NCI-H2171 treated with DMSO at 0.1 percent for 48 hours (cell line): Measurements from ENCODE around the gene CRABP1.

Source experiments
- DNase-seq: peaks from one replicate; lab custom pipeline; 2025; lab: John Stamatoyannopoulos, UW

Gene CRABP1

GRCh38 chr15:78340231-78341056 is at the start of gene CRABP1:
Gene CRABP1 (plus strand): TSS chr15:78340353. CDS start chr15:78340429, 76 bp downstream.
- DNase-seq, result peak; percentile 41

DNA sequence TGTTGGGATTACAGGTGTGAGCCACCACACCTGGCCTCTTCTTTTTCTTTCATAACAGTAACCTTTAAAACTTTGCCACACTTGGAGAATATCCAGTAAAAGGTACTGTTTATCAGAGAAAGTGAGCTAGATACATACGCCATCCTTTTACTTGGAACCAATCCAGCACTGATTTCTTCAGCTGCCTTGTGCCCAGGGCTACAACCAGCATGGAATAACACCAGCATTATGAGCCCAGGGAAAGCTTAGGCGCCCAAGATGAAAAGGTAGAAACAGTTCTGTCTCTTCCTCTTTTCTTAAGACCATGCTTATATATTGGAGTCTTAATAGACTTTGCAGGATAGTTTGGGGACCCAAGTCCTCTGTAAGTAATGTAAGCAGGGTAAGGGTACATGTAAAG is 49.1 kb upstream of the CRABP1 start:
- no peak for DNase-seq

GRCh38 chr15:78291698-78292097 is 48.5 kb upstream of the CRABP1 start:
- DNase-seq, result no peak

DNA sequence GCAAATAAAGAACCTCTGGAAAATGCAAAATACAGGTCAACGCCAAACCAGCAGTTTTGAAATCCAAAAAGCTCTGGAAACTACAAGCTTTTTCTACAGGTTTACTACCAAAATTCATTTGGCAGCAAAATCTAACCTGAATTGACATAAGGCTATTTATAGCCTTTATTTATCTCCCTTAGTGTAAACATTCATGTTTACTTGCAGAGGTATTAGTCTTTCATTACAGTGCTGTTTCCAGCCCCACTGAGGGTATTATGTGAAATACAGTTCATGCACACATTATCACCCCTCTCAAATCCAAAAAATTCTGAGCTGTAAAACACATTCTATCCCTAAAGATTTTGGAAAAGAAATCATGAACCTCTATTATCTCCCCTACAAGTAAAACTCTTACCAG is 47.9 kb upstream of the CRABP1 start:
- no peak for DNase-seq

- DNase-seq, result peak; percentile 97
These were observed 40.8 kb upstream of the CRABP1 start, which contains the start of gene SKIC8 for GRCh38 chr15:78299101-78299930. Gene SKIC8 (minus strand): TSS chr15:78299609. CDS start chr15:78295686, 3,923 bp downstream.

DNA sequence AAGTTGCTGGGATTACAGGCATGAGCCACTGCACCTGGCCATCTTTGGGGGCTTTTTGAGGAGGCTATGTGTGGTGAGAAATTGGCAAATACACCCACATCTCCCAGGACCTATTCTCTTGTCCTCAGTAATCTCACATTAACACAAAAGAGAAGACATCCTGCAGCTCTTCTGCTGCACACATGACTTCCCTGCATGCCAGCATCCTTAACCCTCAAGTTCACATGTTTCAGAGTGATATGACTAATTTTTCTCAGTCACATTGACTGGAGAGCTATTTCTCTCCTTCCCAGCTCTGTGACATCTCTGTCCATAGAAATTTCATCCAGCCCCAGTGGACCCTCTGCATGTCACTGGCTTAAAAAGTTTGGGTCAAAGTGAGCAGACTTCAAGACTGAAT is 38.8 kb upstream of the CRABP1 start:
- no peak for DNase-seq

DNA sequence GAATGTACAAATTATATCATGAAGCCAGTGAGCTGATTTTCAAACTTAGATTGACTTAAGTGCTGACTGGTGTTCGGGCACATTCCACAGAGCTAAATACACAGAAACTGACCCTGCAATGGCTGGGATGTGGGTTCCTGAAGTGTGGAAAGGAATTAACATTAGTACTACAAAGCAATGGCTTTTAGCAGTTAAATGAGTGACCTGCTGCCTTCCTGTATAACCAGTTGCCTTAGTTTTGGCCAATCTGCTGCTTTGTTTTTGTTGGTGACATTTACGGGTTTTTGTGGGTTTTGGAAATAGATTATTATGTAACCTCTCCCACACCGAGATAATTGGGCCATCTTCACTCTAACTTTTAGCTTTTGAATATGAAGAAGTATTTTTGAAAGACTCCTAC is 38.3 kb upstream of the CRABP1 start:
- DNase-seq, result no peak

- no peak for DNase-seq
These were observed 37.4 kb upstream of the CRABP1 start for GRCh38 chr15:78302579-78303312.

GRCh38 chr15:78304216-78305066 is 35.7 kb upstream of the CRABP1 start:
- no peak for DNase-seq

DNA sequence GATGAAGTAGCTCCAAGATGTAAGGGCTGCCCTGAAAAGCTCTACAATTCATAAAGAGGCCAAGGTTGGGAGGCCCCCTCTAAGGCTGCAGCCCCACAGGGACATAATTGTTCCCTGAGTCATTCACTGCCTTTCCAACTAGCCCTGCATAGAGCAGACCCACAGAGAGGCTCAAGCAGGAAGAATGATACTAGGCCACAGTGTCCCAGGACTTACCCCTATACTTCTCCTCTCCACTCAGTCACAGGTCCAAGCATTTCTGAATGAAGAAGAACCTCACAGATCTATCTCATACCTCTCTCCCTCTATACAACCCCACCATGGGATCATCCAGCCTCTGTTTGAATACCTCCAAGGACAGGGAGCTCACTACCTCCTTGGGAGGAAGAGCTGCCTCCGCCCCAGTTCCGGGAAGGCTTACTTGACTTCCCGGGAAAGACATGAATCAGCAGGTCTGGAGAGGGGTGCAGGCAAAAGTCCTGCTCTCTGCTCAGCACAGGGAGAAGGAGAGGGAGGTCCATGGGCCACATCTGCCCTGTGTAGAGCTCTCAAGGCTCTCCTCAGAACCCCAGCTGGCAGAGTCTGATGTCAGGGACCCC is 33.9 kb upstream of the CRABP1 start:
- no peak for DNase-seq

GRCh38 chr15:78307976-78308375 is 32.2 kb upstream of the CRABP1 start:
- DNase-seq, result no peak

DNA sequence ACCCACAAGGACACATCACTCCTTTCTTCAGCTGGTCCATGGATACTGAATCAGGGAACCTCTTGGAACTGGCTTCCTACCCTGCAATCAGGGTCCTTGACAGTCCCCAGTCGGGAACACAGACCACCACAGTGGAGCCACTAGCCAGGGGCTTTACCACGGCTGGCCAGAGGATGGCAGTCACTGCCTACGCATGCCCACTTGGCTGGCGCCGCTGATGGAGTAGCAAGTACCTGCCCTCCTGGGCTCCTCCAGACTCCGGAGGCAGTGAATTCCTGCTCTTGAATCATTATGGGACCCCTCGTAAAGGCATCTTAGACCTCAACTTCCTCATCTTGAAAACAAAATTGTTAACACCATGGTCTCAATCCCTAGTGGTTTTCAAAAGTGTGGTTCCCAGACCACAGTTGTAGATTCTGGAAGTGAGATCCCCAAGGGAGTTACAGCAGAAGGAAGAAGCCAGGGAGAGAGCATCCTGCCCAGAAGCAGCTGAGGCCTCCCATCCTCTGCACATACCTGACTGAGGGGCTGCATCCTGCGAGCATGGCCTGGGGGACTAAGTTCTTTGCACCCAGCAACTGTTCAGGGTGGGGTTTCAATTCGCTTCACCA is 31.6 kb upstream of the CRABP1 start:
- peak; percentile 90 for DNase-seq

DNA sequence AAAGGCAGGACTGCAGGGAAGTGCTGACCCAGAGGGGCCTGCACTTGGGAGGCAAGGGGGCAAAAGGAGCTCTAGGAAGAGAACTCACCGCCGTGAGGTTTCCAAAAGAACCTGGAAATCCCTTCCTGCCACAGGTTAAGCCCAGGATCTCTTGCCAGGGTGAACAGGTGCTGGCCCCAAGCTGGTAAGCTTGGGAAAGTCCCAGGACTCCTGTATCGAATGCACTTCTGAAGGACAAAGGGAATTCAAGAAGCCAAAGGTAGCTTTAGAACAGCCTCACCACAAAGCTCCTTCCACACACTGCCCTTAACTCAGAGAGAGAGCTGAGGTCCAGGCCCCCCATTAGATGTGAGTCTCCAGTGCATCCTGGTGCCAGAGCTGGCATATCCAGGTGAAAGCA is 28.9 kb upstream of the CRABP1 start:
- no peak for DNase-seq

GRCh38 chr15:78312536-78312935 is 27.6 kb upstream of the CRABP1 start:
- no peak for DNase-seq

DNA sequence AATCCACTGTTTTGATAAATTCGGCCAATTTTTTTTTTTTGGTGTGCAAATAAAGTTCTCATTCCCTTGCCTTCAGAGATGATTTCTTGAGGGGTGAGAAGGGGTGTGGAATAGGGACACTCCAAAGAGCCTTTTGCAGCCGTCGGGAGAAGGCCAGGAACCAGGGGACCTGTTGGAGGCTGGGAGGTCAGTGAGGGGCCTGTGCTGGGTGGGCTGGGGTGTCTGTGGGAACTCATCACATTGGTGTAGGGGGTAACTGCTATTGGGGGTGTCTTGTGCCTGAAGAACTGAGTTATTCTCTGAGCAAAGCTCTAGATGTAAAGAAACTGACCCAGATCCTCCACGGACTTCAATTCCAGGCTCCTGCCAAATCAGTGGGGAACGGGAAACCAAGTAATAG is 27.2 kb upstream of the CRABP1 start:
- DNase-seq, result no peak

DNA sequence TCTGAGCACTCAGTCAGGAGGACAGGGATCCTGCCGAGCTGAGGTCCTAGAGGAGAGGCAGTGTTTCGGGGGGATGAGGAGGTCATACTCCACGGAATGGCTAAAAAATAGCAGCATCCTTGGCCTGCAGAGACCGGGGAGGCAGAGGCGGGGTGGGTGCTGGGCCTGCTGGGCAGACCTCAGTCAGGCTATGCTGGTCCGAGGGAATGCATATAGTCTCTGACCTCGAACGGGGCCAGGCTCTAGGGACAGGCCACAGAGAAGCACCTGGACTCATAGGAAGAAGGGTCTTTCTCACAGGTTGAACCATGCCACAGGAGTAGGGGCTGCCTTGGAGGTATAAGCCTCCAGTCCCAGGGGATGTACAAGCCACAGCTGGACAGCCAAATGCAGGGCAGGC is 26.8 kb upstream of the CRABP1 start:
- DNase-seq, result no peak

DNA sequence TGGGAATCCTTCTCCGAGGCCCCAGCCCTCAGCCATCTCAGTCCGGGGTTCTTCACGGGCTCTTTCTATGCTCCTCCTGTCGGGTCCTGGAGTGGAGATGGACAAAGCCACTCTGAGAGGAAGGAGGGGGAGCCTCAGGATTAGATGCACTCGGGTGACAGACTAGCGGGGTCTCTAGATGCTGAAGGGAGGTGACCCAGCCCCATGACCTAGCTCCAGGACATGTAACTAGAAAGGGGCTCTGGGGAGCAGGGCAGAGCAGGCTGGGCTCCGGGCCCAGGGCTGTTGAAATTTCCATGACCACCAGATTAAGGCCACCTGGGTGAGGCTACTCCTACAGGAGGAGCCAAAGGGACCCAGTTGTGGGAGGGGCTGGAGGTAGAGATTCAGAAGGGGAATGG is 26.0 kb upstream of the CRABP1 start:
- no peak for DNase-seq

DNA sequence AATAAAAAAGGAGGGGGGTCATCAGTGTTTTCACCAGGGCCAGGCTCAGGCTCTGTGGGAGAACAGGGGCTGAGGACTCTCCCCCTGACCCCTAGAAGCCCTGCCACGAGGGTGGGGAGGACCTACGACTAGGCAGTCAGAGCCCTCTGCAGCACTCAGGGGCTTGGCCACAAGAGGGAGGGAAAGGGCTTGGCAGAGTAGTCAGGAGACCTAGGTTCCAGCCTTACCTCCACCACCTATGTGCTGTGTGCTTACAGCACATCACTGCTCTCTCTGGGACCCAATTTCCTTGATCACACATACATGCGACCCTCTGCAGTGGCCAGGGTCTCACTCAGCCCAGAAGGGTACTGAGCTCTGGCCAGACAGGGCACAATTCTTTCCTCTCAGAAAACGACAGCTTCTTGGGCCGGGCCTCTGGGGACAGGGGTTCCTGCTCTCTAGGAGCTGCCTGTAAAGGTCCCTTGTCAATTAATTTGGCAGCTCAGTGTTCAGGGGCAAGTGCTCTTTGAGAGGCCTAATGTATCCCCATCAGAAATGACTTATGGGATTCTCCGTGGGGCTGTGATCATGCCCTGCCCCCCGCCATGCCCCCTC is 24.4 kb upstream of the CRABP1 start:
- DNase-seq, result peak; percentile 55

DNA sequence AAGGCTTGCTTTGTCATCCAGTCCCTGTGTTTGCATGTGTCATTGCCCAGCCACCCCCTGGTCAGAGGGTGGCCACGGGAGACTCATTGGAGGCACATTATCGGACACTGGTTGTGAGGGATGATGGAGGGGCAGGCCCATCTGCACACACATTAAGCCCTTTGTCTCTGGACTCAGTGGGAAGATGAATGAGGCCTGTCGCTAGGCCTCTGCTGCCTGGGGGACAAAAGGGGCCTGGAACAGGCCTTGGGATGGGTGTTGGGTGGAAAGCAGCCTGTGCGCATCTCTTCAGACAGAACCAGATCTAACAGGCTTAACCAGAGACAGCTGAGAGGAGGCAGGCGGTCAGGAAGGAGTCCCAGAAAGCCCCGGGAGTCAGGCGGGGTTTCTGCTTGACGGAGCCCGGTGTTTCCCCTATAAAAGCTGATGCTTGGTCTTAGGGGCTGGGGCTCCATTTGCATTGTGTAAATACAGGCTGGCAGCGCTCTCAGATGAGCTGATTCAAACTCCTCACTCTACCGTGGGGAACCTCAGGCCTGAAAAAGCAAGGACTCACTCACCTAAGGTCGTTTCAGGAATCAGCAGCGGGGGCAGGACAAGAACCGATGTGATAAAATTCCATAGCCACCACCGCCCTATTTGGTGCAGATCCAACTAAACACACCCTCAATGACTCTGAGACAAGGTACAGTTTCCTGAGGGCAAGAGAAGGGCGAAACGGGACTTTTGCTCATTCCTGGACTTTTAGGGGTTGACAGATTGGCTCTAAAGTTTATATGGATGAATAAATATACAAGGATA is 23.7 kb upstream of the CRABP1 start:
- no peak for DNase-seq
